Measurements from ENCODE around the gene HSD11B2. TPM values are rescaled to one million over a fixed set of nuclear protein-coding genes. Genes with fewer than 3 reads are reported as not detected.

HSD11B2 gene
- total and polyA plus RNA-seq, 4 donors = 0.51 to 6.7 (median 2.2) TPM

DNA sequence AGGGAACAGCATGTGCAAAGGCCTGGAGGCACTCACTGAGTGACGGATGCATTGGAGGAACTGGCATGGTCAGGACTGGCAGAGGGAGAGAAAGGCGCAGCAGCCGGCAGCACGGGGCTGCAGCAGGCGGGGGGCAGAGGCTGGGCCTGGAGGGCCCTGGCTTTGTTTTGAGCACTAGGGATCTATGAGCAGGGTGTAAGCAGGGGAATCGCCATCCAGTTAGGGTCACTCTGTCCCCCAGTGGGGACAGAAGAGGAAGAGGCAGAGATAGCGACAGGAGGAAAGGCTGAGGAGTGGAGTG is 14.2 kb downstream of the HSD11B2 start:
- WGBS = 56% methylated on average over 7 of the region's 7 CpGs
- peaks cover 53 to 91% (median 86%) of the 10 kb centered on the region in 4 donors for H3K4me1 ChIP-seq (ENCODE audit: control insufficient read depth in 4 of 4, insufficient read depth in 4 of 4, low read length in 3 of 4)
- no peak for DNase-seq (ENCODE audit: low spot score)
- H3K4me3 ChIP-seq (ENCODE audit: low read depth in 1 of 3, low read length in 3 of 3) = no peak overlapping the region
- H3K9me3 ChIP-seq (ENCODE audit: control insufficient read depth in 4 of 4, low read length in 3 of 4) = no peaks in the 10 kb centered on the region
- peak overlapping the region in 1 of 2 donors; percentile 19 for H3K27ac ChIP-seq (ENCODE audit: low read depth in 1 of 2, low read length in 2 of 2)
- no peak for TF ChIP-seq FOXA2 (IDR thresholded peaks at IDR 0.05)
- no peak for TF ChIP-seq RXRA (IDR thresholded peaks at IDR 0.05)
- TF ChIP-seq HNF4G (IDR thresholded peaks at IDR 0.05) = no peak
- TF ChIP-seq, protein P1, sequence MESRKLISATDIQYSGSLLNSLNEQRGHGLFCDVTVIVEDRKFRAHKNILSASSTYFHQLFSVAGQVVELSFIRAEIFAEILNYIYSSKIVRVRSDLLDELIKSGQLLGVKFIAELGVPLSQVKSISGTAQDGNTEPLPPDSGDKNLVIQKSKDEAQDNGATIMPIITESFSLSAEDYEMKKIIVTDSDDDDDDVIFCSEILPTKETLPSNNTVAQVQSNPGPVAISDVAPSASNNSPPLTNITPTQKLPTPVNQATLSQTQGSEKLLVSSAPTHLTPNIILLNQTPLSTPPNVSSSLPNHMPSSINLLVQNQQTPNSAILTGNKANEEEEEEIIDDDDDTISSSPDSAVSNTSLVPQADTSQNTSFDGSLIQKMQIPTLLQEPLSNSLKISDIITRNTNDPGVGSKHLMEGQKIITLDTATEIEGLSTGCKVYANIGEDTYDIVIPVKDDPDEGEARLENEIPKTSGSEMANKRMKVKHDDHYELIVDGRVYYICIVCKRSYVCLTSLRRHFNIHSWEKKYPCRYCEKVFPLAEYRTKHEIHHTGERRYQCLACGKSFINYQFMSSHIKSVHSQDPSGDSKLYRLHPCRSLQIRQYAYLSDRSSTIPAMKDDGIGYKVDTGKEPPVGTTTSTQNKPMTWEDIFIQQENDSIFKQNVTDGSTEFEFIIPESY (IDR thresholded peaks at IDR 0.05) = no peak
- TF ChIP-seq, protein P2, sequence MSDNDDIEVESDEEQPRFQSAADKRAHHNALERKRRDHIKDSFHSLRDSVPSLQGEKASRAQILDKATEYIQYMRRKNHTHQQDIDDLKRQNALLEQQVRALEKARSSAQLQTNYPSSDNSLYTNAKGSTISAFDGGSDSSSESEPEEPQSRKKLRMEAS (IDR thresholded peaks at IDR 0.05) = no peak
- no peak for TF ChIP-seq NR2F2 (IDR thresholded peaks at IDR 0.05)
- no peak for TF ChIP-seq SP1 (IDR thresholded peaks at IDR 0.05)
- TF ChIP-seq JUND (IDR thresholded peaks at IDR 0.05) = no peak
- TF ChIP-seq GABPA (IDR thresholded peaks at IDR 0.05 in 1 of 2, conservative IDR thresholded peaks at IDR 0.05 in 1 of 2) = no peak
- TF ChIP-seq, protein P3, sequence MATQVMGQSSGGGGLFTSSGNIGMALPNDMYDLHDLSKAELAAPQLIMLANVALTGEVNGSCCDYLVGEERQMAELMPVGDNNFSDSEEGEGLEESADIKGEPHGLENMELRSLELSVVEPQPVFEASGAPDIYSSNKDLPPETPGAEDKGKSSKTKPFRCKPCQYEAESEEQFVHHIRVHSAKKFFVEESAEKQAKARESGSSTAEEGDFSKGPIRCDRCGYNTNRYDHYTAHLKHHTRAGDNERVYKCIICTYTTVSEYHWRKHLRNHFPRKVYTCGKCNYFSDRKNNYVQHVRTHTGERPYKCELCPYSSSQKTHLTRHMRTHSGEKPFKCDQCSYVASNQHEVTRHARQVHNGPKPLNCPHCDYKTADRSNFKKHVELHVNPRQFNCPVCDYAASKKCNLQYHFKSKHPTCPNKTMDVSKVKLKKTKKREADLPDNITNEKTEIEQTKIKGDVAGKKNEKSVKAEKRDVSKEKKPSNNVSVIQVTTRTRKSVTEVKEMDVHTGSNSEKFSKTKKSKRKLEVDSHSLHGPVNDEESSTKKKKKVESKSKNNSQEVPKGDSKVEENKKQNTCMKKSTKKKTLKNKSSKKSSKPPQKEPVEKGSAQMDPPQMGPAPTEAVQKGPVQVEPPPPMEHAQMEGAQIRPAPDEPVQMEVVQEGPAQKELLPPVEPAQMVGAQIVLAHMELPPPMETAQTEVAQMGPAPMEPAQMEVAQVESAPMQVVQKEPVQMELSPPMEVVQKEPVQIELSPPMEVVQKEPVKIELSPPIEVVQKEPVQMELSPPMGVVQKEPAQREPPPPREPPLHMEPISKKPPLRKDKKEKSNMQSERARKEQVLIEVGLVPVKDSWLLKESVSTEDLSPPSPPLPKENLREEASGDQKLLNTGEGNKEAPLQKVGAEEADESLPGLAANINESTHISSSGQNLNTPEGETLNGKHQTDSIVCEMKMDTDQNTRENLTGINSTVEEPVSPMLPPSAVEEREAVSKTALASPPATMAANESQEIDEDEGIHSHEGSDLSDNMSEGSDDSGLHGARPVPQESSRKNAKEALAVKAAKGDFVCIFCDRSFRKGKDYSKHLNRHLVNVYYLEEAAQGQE (IDR thresholded peaks at IDR 0.05) = no peak
- TF ChIP-seq EGR1 (IDR thresholded peaks at IDR 0.05; ENCODE audit: low read depth in 2 of 2) = no peak
- no peak for TF ChIP-seq RAD21 (IDR thresholded peaks at IDR 0.05)
- TF ChIP-seq YY1 (IDR thresholded peaks at IDR 0.05) = no peak
- no peak for TF ChIP-seq HNF4A (conservative IDR thresholded peaks at IDR 0.05)
- H3K27me3 ChIP-seq (ENCODE audit: control insufficient read depth in 4 of 4, insufficient read depth in 4 of 4, low read length in 3 of 4) = no peaks in the 10 kb centered on the region
- H3K9ac ChIP-seq (ENCODE audit: low read depth in 1 of 2, low read length in 2 of 2) = no peak overlapping the region
- H3K36me3 ChIP-seq (ENCODE audit: control insufficient read depth in 4 of 4, insufficient read depth in 3 of 4, low read depth in 1 of 4, low read length in 3 of 4) = peaks cover 0 to 2% (median 1%) of the 10 kb centered on the region in 4 donors

DNA sequence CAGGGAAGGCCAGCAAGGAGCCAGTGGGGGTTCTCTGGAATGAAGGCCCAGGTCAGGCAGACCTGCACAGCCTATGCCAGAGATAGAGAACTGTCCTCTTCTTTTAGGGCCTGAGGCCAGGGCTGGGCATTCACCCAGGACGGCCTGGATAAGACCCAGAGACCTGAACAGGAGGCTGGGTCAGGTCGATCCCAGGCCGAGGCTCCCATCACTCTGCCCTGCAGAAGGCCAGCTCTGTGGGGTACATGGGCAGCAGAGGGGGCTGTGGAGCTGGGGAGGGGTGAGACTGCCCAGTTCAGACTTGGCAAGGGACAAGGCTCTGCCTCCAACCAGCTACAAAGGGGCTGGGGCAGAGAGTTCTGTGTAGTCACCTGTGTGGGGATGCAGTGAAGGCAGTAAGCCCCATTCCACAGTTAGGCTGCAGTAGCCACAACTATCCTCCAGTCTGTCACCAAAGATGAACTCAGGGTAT is 14.6 kb downstream of the HSD11B2 start:
- H3K27ac ChIP-seq (ENCODE audit: low read depth in 1 of 2, low read length in 2 of 2) = peak overlapping the region; percentile 64 to 75
- TF ChIP-seq SP1 (IDR thresholded peaks at IDR 0.05) (peak; percentile 32), JUND (IDR thresholded peaks at IDR 0.05) (peak in 1 of 2 donors; percentile 36), YY1 (IDR thresholded peaks at IDR 0.05) (peak; percentile 54), RXRA (IDR thresholded peaks at IDR 0.05) (peak; percentile 82 to 84), HNF4G (IDR thresholded peaks at IDR 0.05) (no peak), RAD21 (IDR thresholded peaks at IDR 0.05) (peak; percentile 35 to 45), HNF4A (conservative IDR thresholded peaks at IDR 0.05) (peak; percentile 42 to 68)
- TF ChIP-seq, protein P3 (IDR thresholded peaks at IDR 0.05) = peak; percentile 43
- TF ChIP-seq, protein P2 (IDR thresholded peaks at IDR 0.05) = no peak
- H3K27me3 ChIP-seq (ENCODE audit: control insufficient read depth in 4 of 4, insufficient read depth in 4 of 4, low read length in 3 of 4) = no peaks in the 10 kb centered on the region
- DNase-seq (ENCODE audit: low spot score) = no peak
- H3K36me3 ChIP-seq (ENCODE audit: control insufficient read depth in 4 of 4, insufficient read depth in 3 of 4, low read depth in 1 of 4, low read length in 3 of 4) = peaks cover 0 to 2% (median under 1%) of the 10 kb centered on the region in 4 donors
- no peak overlapping the region for H3K4me3 ChIP-seq (ENCODE audit: low read depth in 1 of 3, low read length in 3 of 3)
- WGBS = 28% methylated on average over 3 of the region's 3 CpGs
- no peaks in the 10 kb centered on the region for H3K9me3 ChIP-seq (ENCODE audit: control insufficient read depth in 4 of 4, low read length in 3 of 4)
- peaks cover 56 to 95% (median 90%) of the 10 kb centered on the region in 4 donors for H3K4me1 ChIP-seq (ENCODE audit: control insufficient read depth in 4 of 4, insufficient read depth in 4 of 4, low read length in 3 of 4)
- no peak overlapping the region for H3K9ac ChIP-seq (ENCODE audit: low read depth in 1 of 2, low read length in 2 of 2)
